Duodenal mucosa (tissue), 2 donors: Measurements from ENCODE around the gene AFG3L2.
A peak's percentile ranks its signal among the peaks of the same experiment; 100 is the strongest.
"Not testable (repeated sequence)": the region's sequence is repeated elsewhere in the genome, so short reads cannot be mapped to it uniquely, and the experiment has no call there.

Experiments used
- H3K27ac ChIP-seq: one replicate; pipeline ENCODE4 v1.7.0; 2013; ENCODE audit warnings: low read depth, low read length
- H3K27me3 ChIP-seq, 2 donors: one replicate each; pipeline ENCODE4 v1.7.0; 2013; ENCODE audit warnings: low read length in 2 of 2, control low read depth in 1 of 2; ENCODE audit not compliant: insufficient read depth in 2 of 2, control insufficient read depth in 1 of 2
- H3K36me3 ChIP-seq, 2 donors: one replicate each; pipeline ENCODE4 v1.7.0; 2013; ENCODE audit warnings: low read length in 2 of 2, control low read depth in 1 of 2; ENCODE audit not compliant: insufficient read depth in 2 of 2, control insufficient read depth in 1 of 2
- H3K4me1 ChIP-seq, 2 donors: one replicate each; pipeline ENCODE4 v1.7.0; 2013; ENCODE audit warnings: low read length in 2 of 2, control low read depth in 1 of 2; ENCODE audit not compliant: insufficient read depth in 2 of 2, control insufficient read depth in 1 of 2
- H3K4me3 ChIP-seq, 2 donors: one replicate each; pipeline ENCODE4 v1.7.0; 2013; ENCODE audit warnings: low read length in 2 of 2, low read depth in 1 of 2
- H3K9ac ChIP-seq, 2 donors: one replicate each; pipeline ENCODE4 v1.7.0; 2013; ENCODE audit warnings: low read length in 2 of 2, low read depth in 1 of 2
- H3K9me3 ChIP-seq, 2 donors: one replicate each; pipeline ENCODE4 v1.7.0; 2013; ENCODE audit warnings: low read length in 2 of 2, control low read depth in 1 of 2; ENCODE audit not compliant: control insufficient read depth in 1 of 2

Gene AFG3L2

DNA sequence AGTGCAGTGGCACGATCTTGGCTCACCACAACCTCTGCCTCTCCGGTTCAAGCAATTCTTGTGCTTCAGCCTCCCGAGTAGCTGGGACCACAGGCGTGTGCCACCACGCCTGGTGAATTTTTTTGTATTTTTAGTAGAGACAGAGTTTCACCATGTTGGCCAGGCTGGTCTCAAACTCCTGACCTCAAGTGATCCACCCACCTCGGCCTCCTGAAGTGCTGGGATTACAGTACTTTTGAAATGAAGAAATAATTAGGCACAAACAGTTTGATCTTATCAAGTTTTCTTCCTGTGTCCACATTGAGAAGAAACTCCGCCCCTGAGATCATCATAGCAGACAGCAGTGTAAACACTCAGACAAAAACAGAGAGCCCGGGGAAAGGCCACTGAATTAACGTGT is 33.7 kb upstream of the AFG3L2 start:
- H3K4me1 ChIP-seq, result peaks cover 15 to 19% of the 10 kb centered on the region in 2 donors
- H3K9ac ChIP-seq, H3K9me3 ChIP-seq, H3K27ac ChIP-seq, H3K36me3 ChIP-seq, H3K4me3 ChIP-seq, H3K27me3 ChIP-seq: not testable (repeated sequence)

DNA sequence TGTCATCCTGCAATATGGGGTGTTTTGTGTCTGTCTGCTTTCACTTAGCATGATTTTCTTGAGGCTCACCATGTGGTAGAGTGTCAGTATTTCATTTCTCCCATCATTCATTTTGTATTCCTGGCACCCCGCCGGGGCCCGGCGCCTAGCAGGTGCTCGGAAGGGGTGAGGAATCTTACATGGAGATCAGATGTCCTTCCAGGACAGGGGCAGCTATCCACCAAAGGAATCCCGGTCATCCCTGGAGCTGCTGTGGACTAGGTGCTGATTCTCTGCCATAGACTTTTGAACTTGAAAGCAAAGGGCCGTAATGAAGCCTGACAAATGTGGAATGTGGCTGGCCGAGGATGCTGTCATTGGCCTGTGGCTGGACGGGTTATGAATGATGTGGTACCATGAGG is 33.1 kb upstream of the AFG3L2 start:
- Histone ChIP-seq H3K9ac (no peak overlapping the region), H3K27ac (no peak overlapping the region), H3K27me3 (peaks cover 3 to 10% of the 10 kb centered on the region in 2 donors), H3K9me3 (no peaks in the 10 kb centered on the region), H3K4me1 (peaks cover 15 to 20% of the 10 kb centered on the region in 2 donors), H3K36me3 (no peaks in the 10 kb centered on the region), H3K4me3 (no peak overlapping the region)

DNA sequence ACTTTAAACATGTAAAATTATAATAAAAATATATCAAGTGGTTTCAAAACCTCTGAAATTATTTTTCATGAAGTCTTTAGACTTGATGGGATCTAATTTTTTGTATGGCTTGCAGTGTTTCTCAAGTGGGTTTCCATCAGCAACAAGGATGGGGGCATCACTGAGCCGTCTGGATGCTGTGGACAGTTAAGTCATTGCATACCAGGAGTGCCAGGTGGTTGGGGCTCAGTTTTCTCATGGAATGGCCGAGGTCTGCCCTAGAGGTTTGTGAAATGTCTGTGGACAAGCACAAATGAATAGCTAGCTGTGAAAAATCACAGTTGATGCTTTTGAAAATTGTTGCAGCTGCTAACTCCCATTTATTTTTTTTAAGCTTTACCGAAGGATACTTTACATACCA is 32.4 kb upstream of the AFG3L2 start:
- H3K36me3 ChIP-seq, result no peaks in the 10 kb centered on the region
- H3K4me3 ChIP-seq, result no peak overlapping the region
- H3K27ac ChIP-seq, result no peak overlapping the region
- H3K9ac ChIP-seq, result no peak overlapping the region
- H3K9me3 ChIP-seq, result no peaks in the 10 kb centered on the region
- peaks cover 15 to 20% of the 10 kb centered on the region in 2 donors for H3K4me1 ChIP-seq
- peaks cover 3 to 15% of the 10 kb centered on the region in 2 donors for H3K27me3 ChIP-seq

DNA sequence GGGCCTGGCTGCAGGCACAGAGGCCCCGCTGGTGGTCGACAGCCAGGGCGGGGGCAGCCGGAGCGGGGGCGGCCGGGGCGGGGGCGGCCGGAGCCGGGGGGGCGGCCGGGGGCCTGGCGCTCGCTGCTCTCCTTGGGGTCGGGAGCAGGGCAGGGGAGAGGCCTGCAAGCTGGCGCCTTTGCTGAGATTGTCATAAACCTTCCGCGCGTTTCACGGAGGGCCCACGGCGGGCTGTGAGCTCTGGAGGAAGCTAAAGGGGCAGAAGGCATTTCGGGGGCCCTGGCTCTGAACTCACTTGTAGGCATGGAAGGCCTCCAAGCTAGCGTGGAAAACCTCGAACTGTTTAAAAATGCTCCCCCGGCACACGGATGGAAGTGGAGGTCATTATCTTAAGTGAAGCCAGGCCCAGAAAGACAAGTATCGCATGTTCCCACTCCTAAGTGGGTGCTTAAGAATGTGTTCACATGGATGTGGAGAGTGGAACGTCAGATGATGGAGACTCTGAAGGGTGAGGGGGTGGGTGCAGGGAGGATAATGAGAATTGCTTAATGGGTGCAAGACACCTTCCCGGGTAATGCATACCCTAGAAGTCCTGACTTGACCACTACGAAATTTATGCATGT is 31.3 kb upstream of the AFG3L2 start:
- peak overlapping the region; percentile 27 for H3K27ac ChIP-seq
- H3K4me3 ChIP-seq, result peak overlapping the region; percentile 53 to 55
- no peaks in the 10 kb centered on the region for H3K36me3 ChIP-seq
- H3K27me3 ChIP-seq, result peaks cover 3 to 15% of the 10 kb centered on the region in 2 donors
- peak overlapping the region in 1 of 2 donors; percentile 40 for H3K9ac ChIP-seq
- peaks cover 15 to 20% of the 10 kb centered on the region in 2 donors for H3K4me1 ChIP-seq
- H3K9me3 ChIP-seq, result no peaks in the 10 kb centered on the region

DNA sequence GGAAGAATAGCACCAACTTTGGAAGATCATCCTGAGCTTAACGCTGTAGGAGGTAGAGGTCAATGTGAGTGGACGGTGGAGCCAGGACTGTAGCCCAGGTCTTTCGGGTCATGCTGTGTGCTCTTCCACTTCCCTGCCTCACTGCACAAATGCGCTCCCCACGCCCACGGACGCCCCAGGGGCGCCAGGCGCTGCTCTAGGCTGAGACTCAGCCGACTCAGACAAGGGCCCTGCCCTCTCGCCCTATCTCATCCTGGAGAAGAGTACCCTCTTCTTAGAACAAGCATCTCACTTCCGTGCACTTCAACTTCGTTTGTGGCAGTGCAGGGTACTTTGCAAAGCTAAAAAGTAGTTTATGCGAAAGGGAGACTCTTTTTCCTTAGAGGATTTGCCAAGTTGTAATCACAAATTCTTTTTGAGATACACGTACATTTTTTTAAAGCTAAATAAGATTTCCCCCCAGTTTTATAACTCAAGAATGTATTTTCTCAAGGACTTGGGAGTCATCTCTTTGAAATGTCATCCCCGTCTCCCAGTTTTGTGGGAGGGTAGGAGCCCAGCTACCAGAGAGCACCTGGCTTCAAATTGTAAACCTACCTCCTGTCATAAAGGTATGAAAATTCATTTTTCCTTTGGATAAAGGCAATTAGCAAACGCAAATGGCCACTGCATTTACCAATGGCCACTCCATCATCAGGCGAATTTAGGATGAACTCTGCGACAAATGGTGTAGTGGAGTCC is 29.5 kb upstream of the AFG3L2 start:
- H3K9ac ChIP-seq, result no peak overlapping the region
- peaks cover 3 to 15% of the 10 kb centered on the region in 2 donors for H3K27me3 ChIP-seq
- no peak overlapping the region for H3K27ac ChIP-seq
- H3K36me3 ChIP-seq, result no peaks in the 10 kb centered on the region
- H3K4me3 ChIP-seq, result peak overlapping the region in 1 of 2 donors; percentile 41
- H3K9me3 ChIP-seq, result no peaks in the 10 kb centered on the region
- peaks cover 15 to 20% of the 10 kb centered on the region in 2 donors for H3K4me1 ChIP-seq

DNA sequence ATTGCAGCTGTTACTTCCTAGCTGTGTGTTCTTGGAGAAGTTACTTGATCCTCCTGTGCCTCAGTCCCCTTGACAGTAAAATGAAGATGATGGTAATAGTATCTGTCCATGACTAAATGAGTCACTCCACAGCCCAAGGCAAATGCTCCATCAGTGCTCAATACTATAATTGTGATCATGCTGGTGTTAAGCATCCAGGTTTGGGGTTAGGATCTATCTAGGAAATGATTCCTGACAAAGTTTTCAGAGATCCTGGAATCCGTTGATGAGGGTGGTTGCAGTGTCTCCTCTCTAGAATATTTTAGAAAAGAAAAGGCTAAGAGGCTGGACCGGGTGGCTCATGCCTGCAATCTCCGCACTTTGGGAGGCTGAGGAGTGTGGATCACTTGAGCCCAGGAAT is 28.0 kb upstream of the AFG3L2 start:
- H3K9me3 ChIP-seq, result no peaks in the 10 kb centered on the region
- no peak overlapping the region for H3K9ac ChIP-seq
- no peak overlapping the region for H3K27ac ChIP-seq
- H3K4me1 ChIP-seq, result peaks cover 15 to 20% of the 10 kb centered on the region in 2 donors
- H3K36me3 ChIP-seq, result no peaks in the 10 kb centered on the region
- peaks cover 3 to 15% of the 10 kb centered on the region in 2 donors for H3K27me3 ChIP-seq
- H3K4me3 ChIP-seq, result no peak overlapping the region

DNA sequence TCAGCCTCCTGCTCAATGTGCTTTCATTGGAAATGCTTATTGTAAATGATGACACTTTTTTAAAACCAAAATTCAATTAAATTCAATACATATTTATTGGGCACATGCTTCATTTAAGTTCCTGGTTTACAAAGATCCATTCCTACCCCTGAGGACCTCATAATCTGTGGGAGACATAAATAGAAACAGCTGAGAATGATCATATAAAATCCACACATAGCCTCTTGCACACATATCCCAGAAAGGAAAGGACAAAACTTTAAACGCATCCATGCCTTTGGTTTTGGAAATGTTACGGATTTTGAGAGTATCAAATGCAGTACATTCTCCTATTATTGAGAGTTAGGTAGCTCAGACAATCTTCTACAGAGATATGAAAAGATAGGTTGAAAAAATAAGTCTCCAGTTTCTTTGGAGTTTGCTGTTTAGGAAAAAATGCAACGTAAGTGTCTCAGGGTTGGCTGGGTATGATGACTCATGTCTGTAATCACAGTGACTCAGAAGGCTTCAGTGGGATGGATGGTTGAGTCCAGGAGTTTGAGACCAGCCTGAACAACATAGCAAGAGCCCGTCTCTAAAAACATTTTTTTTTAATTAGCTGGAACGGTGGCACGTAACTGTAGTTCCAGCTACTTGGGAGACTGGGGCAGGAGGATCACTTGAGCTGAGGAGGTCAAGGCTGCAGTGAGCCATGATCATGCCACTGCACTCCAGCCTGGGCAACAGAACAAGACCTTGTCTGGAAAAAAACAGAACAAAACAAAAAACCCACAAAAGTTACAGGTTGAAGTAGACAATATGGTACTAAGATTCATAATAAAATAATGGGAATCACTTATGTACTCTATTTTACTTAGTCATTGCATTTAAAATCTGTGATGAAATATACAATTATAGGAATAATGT is 26.8 kb upstream of the AFG3L2 start:
- no peak overlapping the region for H3K9ac ChIP-seq
- H3K27ac ChIP-seq, result no peak overlapping the region
- H3K4me1 ChIP-seq, result peaks cover 15 to 20% of the 10 kb centered on the region in 2 donors
- peaks cover 3 to 15% of the 10 kb centered on the region in 2 donors for H3K27me3 ChIP-seq
- no peaks in the 10 kb centered on the region for H3K9me3 ChIP-seq
- no peaks in the 10 kb centered on the region for H3K36me3 ChIP-seq
- H3K4me3 ChIP-seq, result no peak overlapping the region

DNA sequence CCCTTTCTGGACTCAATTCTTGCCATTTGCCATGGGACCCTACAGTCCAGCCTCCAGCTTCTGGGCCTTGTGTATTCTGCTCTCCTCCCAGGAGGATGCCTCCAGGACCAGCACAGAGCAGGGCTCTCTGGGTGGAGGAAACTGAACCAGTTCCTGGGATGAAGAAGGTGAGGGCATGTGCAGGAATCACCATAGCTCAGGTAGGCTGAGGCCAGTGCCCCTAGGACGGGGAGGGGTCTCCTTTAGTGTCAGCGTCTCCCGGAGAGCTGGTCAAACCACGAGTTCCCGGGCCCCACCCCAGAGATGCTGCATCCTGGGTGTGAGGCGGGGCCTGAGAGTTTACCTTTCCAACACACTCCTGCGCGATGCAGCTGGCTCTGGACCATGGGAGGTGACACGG is 24.9 kb upstream of the AFG3L2 start:
- Histone ChIP-seq H3K4me3 (no peak overlapping the region), H3K9ac (no peak overlapping the region), H3K9me3 (no peaks in the 10 kb centered on the region), H3K36me3 (no peaks in the 10 kb centered on the region), H3K27me3 (peaks cover 3 to 13% of the 10 kb centered on the region in 2 donors), H3K27ac (no peak overlapping the region), H3K4me1 (peaks cover 9 to 11% of the 10 kb centered on the region in 2 donors)

DNA sequence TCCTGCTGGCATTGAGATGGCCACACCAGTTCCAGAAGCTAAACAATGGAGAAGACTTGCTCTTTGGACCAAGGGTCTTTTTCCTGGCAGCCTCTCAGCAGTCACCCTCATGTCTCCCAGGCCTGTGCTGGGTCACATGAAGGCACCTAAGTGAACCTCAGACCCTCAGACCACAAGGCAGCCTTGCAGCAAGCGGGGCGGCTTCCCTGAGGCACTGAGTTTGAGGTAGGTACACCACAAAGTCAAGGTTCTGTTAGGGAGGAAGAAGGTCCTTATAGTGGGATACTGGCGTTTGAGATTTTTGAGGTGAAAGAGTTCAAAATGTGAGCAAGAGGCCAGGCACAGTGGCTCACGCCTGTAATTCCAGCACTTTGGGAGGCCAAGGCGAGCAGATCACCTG is 22.2 kb upstream of the AFG3L2 start:
- Histone ChIP-seq H3K27ac (no peak overlapping the region), H3K4me3 (no peak overlapping the region), H3K9me3 (no peaks in the 10 kb centered on the region), H3K36me3 (no peaks in the 10 kb centered on the region), H3K9ac (no peak overlapping the region), H3K4me1 (peaks cover 0 to 4% of the 10 kb centered on the region in 2 donors), H3K27me3 (no peaks in the 10 kb centered on the region)

DNA sequence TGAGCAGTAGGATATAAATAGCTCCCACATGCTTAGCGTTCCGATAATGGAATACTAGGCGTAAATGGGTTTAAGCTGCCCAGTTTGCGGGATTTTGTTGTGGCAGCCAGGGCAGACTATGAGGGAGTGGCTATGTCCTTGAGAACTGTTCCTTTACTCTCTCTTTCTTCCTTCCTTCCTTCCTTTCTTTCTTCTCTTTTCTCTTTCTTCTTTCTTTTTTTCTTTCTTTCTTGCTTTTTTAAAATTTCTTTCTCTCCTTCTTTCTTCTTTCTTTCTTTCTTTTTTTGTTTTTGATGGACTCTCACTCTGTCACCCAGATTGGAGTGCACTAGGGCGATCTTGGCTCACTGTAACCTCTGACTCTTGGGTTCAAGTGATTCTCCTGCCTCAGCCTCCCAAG is 21.6 kb upstream of the AFG3L2 start:
- H3K4me3 ChIP-seq, result no peak overlapping the region

More for the DNA sequence above, 21.6 kb upstream of the AFG3L2 start:
- Histone ChIP-seq H3K9ac (no peak overlapping the region), H3K27ac (no peak overlapping the region), H3K36me3 (no peaks in the 10 kb centered on the region), H3K9me3 (no peaks in the 10 kb centered on the region), H3K4me1 (peaks cover 0 to 5% of the 10 kb centered on the region in 2 donors), H3K27me3 (no peaks in the 10 kb centered on the region)
